HuH-7.5 (cell line): ENCODE data around the gene GPR37.

Source experiments
- DNase-seq: peaks from one replicate; pipeline ENCODE4 v3.0.0; 2011; ENCODE audit warnings: low spot score

GPR37 gene

GRCh38 chr7:124765401-124766352 lies at the start of gene GPR37:
GPR37 (minus strand) TSS chr7:124765792; CDS start chr7:124764976, 816 bp downstream.
- peak; percentile 84 for DNase-seq

- no peak for DNase-seq
Measured at GRCh38 chr7:124813994-124814798, 48.6 kb upstream of the GPR37 start.

- DNase-seq: no peak
Measured at GRCh38 chr7:124812764-124813163, 47.2 kb upstream of the GPR37 start.

GRCh38 chr7:124811341-124811740 lies 45.7 kb upstream of the GPR37 start:
- DNase-seq: no peak

GRCh38 chr7:124810605-124811004 lies 45.0 kb upstream of the GPR37 start:
- no peak for DNase-seq

GRCh38 chr7:124808206-124808605 lies 42.6 kb upstream of the GPR37 start:
- no peak for DNase-seq

- no peak for DNase-seq
Measured at GRCh38 chr7:124801330-124801895, 35.8 kb upstream of the GPR37 start.

- no peak for DNase-seq
Measured at GRCh38 chr7:124800386-124800785, 34.8 kb upstream of the GPR37 start.

- no peak for DNase-seq
Measured at GRCh38 chr7:124799448-124799847, 33.9 kb upstream of the GPR37 start.

- DNase-seq: no peak
Measured at GRCh38 chr7:124796771-124797170, 31.2 kb upstream of the GPR37 start.

GRCh38 chr7:124792696-124793095 lies 27.1 kb upstream of the GPR37 start:
- DNase-seq: no peak

- DNase-seq: no peak
Measured at GRCh38 chr7:124792002-124792401, 26.4 kb upstream of the GPR37 start.

GRCh38 chr7:124791426-124791825 lies 25.8 kb upstream of the GPR37 start:
- no peak for DNase-seq

- no peak for DNase-seq
Measured at GRCh38 chr7:124790645-124791044, 25.1 kb upstream of the GPR37 start.

GRCh38 chr7:124785994-124786393 lies 20.4 kb upstream of the GPR37 start:
- no peak for DNase-seq

- DNase-seq: no peak
Measured at GRCh38 chr7:124784879-124785818, 19.6 kb upstream of the GPR37 start.

GRCh38 chr7:124783271-124783670 lies 17.7 kb upstream of the GPR37 start:
- DNase-seq: no peak

GRCh38 chr7:124781907-124782734 lies 16.5 kb upstream of the GPR37 start:
- no peak for DNase-seq

- no peak for DNase-seq
Measured at GRCh38 chr7:124781418-124781817, 15.8 kb upstream of the GPR37 start.

- no peak for DNase-seq
Measured at GRCh38 chr7:124780608-124781007, 15.0 kb upstream of the GPR37 start.

GRCh38 chr7:124780056-124780455 lies 14.5 kb upstream of the GPR37 start:
- no peak for DNase-seq
